ENCODE data around the gene RNF125.

RNF125 gene

DNA sequence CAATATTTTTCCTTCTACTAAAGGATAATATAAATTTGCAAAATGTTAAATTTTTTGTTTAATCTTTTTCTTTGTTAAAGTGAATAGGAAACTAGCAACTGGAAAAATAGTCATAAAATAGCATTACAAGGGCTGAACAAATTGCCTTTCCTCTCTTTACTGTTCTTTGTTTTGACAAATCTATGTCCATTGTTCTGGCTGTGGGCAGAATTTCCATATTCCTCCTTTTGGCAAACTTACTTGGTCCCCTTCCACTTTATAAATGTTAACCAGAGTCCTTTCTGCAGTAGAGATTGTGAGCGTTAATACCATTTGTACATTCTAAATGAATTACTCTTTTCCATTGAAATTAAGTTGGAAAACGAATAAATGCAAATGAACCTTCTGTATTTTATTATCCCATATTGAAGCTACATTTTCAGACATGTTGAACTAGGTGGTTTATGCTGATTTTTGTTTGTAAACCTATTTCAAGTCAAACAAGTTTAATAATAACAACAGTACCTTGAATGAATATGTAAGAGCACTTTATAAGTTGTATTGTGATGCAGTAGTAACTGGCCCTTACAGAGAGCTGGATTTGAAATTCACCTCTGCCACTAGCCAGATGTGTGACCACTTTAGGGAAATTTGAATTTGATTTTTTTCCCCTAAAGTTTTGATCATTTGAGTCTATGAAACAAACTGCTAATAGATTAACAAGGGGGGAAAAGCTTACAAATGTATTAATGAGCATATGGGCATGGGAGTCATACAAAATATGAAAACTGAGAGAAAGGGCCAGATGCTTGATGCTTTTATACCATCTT, 3.3 kb downstream of the RNF125 start:
- no peak for FAIRE-seq

DNA sequence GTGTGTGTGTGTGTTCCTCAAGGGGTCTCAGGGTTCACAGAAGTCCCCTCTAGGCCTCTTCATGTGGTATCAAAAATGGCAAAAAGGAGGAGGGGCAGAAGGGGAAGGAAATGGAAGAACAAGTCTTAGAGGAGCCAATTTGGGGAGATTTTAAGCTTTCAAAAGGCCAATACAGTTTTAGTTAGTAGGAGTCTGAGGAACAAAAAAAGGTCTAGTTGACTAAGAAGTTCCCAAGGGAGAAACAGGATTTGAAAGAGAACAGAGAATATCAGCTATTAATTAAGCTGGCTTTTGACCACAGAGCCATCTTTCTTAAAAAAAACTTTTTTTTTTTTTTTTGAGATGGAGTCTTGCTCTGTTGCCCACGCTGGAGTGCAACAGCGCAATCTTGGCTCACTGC, 7.1 kb downstream of the RNF125 start:
- no peak for FAIRE-seq
- no peak for DNase-seq (ENCODE audit: insufficient read length, low spot score)

More for the DNA sequence above, 3.3 kb downstream of the RNF125 start:
- no peak for DNase-seq (ENCODE audit: insufficient read length, low spot score)

DNA sequence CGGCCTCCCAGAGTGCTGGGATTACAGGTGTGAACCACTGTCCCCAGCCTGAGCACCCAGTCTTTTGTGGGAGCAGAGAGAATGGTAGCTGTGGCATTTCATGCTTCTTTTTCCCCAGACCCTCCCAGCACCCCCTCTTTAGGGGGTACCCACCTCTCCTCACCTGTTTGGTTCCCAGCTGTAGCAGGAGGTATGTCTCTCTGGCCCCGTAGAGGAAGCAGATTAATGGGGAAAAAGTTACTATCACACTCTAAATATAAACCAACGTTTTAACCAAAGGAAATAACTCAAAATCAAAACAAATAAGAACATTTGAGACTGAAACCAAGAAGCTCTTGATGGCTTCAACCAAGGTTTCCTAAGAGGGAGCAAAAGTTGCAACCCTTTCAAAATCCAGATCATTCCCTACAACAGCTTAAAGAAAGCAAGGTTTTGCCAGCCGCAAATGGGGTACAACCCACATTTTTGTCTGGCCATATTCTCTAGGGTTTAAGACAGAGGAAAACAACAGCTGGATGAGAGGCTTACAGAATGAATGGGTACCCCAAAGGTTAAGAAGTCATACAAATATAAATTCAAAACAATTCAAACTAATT, 8.0 kb downstream of the RNF125 start:
- no peak for FAIRE-seq
- DNase-seq (ENCODE audit: insufficient read length, low spot score), result no peak

DNA sequence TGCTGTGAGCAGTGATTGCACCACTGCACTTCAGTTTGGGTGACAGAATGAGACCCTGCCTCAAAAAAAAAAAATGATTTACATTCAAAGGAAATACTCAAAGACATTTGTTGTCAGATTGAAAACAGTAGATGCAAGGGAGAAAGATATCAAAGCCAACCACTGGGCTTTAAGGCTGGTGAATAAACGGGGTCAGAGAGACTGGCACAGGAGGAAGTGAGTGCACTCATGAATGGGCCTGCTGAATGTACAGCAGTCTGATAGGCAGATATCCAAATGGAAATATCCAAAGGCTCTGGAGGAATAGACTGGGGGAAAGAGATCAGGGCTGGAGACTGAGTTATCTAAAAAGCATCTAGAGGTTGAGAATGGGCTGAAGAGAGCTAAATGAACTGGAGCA, 10.9 kb downstream of the RNF125 start:
- FAIRE-seq (no peak), DNase-seq (ENCODE audit: insufficient read length, low spot score) (no peak)

DNA sequence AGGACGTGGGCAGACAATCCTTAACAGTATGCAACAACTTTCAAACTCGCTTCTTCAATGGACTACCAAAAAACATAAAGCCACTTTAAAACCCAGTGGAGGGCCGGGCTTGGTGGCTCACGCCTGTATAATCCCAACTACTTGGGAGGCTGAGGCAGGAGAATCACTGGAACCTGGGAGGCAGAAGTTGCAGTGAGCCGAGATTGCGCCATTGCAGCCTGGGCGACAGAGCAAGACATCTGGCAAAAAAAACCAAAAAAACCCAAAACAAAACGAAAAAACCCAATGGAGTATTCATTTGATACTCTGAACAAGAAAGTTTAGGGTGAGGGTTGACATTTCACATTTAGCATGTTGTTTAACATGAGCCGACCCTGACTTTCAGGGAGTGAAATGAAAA, 14.0 kb downstream of the RNF125 start:
- no peak for DNase-seq (ENCODE audit: insufficient read length, low spot score)
- no peak for FAIRE-seq

DNA sequence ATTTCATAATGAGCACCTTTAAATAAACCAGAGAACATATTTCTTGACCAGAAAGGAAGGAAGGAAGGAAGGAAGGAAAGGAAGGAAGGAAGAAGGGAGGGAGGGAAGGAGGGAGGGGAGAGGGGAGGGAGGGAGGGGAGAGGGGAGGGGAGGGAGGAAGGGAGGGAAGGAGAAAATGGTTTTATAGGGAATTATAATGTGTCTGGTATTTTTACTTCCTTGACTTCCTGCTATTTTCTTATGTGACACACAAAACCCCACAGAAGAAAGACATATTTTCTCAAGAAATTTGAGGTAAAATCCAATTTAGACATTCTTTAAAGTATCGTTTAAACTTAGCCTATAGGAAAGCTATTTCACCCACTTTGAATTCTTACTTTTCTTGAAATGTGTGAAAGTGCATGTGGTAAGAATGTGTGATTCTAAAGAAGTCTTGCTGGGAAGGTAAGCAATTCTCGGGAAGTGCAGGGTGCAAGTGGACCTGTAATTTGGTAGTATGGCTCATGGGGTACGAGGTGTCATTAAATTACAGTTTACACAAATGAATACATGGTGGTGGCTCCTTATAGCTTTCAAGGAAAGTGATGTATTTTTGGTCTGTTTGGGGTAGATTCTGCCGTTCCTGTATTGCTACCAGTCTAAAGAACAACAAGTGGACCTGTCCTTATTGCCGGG, 18.0 kb downstream of the RNF125 start:
- DNase-seq (ENCODE audit: insufficient read length, low spot score) (no peak), FAIRE-seq (no peak)

DNA sequence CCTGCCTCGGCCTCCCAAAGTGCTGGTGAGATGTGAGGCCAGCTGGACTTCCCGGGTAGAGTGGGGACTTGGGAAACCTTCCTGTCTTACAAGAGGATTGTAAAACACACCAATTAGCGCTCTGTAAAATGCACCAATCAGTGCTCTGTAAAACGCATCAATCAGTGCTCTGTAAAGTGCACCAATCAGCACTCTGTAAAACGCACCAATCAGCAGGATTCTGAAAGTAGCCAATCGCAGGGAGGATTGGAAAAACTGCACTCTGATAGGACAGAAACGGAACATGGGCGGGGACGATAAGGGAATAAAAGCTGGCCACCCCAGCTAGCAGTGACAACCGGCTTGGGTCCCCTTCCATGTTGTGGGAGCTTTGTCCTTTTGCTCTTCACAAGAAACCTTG, 19.0 kb downstream of the RNF125 start:
- no peak for FAIRE-seq

DNA sequence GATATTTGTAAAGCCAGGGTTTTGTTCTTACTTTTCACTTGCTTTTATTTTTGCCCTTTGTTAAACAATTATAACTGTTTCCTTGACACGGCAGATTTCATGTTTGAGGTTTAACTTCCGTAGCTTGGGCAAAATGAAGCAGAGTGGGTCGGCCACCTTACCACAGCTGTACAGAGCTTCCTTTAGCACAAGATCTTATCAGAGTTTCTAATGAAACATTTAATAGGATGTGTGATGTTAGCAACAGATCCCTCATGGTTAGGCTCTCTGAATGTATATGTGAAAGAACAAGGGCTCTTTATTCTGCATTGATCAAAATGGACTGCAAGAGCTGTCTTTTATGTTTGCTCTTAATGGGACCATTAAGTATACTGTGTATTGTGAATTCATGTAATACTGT, 22.3 kb downstream of the RNF125 start:
- no peak for FAIRE-seq
- DNase-seq (ENCODE audit: insufficient read length, low spot score), result no peak

More for the DNA sequence above, 19.0 kb downstream of the RNF125 start:
- DNase-seq (ENCODE audit: insufficient read length, low spot score), result no peak

DNA sequence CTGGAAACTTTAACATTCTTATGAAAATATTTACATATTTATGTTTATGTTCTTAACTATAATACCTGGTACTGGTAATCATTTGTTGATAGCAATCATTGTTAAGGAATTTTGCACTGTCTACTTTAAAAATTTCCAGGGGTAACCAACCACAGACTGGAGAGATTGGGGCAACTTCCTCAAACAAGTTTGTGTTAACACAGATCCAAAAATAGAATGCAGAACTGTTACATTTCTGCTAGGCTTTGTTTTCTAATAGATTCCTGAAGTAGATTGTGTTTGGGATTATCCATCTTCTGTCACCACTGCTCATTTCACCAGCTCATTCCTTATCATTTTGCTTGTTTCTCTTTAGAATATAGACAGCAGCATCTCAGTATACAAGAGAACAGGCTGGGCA, 23.7 kb downstream of the RNF125 start:
- no peak for FAIRE-seq

DNA sequence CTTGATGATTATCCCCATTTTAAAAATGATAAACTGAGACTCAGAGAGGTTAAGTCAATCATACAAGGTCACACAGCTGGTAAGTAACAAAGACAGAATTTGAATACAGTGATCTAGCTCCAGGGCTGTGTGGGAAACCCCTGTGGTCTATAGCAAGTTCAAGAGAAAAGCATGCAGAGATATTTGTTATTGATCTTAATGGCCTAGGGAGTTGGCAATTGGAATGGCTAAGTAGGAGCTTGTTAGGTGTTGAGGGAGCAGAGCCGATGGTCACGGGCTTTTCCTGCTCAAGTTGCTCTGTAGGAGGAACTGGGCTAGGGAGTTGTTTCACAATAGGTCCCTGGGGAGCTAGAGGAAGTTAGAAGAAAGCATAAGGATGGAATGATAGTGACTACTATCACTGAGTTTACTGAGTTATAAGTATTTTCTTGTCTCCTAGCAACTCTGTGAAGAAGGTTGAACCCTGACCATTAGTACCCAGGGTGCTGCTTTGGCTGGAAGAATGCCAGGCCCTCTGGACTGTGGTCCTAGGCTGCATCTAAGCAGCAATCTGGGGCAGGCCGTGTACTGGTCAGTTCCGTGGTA, 30.0 kb downstream of the RNF125 start:
- DNase-seq (ENCODE audit: insufficient read length, low spot score) (no peak), FAIRE-seq (no peak)

More for the DNA sequence above, 23.7 kb downstream of the RNF125 start:
- no peak for DNase-seq (ENCODE audit: insufficient read length, low spot score)

DNA sequence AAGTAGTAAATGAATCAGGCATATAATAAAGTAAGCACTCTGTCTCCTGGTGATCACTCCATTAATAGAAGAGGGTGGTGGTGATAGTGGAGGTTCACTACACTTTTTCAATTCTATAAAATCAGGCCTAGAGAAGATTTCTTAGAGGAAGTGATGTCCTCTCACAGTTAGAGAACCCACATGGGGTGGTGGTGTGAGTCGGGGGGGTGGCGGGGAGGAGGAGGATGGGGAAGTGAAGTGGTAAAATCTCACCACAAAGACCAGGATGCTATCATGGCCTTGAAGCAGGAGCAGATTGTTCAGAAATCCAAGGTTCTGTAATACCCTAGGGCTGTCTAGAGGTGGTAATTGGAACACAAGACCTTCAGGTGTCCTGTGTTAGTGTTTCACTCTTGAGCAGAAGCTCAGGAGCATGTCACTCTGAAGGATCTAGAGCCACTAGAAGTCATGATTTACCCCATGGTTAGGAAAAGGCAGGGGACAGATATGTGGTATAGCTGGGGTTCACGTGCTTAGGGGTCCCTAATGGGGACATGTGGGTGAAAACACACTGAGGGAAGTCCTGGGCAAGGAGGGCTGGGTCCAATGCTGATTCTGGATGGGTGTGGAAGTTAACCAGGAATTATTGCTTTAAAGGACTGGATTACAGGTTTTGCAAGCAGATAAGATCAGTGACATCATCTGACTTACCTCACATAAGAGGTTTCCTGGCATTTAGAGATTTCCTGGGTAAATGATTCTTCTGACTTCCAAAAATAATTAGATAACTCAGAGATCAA, 31.0 kb downstream of the RNF125 start:
- DNase-seq (ENCODE audit: insufficient read length, low spot score) (no peak), FAIRE-seq (no peak)

DNA sequence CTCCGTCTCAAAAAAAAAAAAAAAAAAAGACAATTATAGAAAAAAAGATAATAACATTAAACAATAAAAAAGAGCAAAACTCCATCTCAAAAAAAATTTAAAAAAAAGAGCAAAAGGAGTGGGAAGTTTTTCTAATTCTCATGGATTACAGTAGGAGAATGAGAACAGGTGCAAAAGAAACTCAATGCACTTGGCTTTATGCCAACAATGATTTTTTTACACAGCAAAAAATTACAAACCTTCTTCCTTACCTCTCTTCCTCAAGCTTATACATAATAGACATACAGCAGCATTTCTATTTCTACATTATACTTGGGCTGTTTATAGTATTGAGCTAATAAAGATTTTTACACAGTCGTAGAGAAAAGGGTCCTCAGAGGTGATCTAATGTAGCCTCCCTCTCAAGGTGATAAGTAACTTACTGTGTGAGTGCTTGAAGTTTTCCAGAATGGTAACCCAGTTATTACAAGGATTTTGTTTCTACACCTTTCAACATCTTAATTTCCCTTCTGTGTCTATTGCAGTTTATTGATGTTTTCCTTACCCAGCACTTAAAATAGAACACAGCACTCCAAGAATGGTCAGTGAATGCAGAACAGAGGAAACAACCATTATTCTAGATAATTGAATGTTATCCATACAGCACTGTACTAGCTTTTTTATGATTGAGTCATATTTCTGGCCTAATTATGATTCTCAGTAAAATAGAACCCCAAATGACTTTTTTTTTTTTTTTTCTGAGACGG, 38.2 kb downstream of the RNF125 start:
- FAIRE-seq, result no peak
- no peak for DNase-seq (ENCODE audit: insufficient read length, low spot score)

DNA sequence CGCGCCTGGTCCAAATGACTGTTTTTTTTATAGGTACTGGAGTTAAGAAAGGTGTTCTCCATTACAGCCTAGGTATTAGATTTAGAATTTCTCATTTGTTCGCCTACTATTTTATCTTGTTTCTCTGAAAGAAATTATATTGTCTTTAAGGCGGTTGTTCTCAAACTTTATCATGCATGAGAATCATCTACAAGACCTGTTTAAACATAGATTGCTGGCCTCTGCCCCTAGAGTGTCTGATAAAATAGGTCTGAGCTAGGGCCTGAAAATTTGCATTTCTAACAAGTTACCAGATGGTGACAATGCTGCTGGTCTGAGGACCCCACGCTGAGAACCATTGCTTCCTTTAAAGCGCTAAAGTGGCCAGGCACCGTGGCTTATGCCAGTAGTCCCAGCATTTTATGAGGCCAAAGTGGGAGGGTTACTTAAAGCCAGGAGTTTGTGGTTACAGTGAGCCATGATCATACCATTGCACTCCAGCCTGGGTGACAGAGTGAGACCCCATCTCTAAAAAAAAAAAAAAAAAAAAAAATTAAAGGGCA, 39.1 kb downstream of the RNF125 start:
- no peak for DNase-seq (ENCODE audit: insufficient read length, low spot score)
- FAIRE-seq, result no peak

DNA sequence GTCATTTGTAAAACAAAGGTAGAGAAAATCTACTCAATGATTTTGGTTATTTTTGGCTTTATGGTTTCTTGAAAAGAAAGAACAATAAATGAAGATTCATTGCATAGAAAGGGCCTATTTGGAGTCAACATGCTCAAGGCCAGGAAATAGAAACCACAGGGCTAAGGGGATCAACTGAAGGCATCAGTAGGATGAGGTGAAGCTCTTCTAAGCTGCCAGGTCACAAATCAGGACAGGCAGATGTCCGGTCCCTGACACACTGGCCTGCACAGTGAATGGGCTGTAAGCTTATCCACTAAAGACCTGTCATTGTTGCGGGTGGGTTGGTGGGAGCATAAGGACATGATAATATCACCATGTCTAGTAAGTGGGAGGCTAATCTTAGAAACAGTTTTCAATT, 41.4 kb downstream of the RNF125 start:
- no peak for DNase-seq (ENCODE audit: insufficient read length, low spot score)
- no peak for FAIRE-seq

DNA sequence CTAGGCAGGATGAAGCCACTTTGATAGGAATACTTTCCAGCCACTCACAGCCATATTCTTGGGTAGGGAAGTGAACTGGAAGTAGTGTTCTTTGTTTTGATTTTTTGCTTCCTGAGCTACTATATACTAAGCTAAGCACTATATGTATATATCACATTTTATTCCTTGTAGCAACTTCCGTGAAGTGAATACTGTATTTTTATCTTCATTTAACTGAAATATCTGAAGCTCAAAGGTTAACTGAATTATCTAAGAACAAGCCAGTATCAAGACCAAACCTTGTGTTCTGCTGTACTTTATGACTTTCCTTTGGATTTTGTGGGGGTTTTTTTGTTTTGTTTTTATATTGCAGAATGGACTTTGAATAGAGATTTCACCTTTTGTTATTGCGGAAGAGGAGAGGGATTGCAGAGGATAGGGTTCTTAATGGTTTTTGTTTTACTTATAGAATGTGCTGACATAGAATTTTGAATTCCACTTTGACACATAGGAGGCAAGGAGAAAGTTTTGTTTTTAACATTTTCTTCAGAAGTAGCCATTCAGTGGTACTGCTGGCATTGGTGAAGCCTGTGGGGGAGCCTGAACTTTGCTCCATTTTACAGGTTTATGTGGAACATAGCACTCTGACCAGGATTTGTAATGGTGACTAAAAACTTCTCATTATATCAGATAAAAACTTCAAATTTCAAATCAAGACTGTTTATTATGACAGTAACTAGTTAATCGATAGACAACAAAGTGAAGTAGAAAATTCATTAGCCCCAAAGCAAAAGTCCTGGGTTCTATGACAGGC, 48.9 kb downstream of the RNF125 start:
- FAIRE-seq, result no peak
- no peak for DNase-seq (ENCODE audit: insufficient read length, low spot score)

DNA sequence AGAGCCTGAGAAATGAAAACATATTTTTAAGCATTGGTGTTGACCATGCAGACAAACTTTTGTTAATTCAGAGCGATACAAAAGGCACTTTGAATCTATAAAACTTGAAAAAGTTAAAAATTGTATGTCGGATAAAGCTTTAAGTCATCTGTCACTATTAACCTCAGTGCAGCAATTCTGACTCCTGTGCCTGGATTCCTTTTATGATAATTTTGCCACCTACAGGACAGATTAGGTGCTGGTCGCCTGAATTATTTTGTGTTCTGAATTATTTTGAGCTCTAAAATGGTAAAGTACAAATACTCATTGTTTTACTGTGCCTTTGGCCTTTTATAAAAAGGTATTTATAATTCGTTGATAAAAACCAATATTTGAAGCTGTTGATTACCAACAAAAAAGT, 53.7 kb downstream of the RNF125 start:
- no peak for FAIRE-seq
- no peak for DNase-seq (ENCODE audit: insufficient read length, low spot score)

DNA sequence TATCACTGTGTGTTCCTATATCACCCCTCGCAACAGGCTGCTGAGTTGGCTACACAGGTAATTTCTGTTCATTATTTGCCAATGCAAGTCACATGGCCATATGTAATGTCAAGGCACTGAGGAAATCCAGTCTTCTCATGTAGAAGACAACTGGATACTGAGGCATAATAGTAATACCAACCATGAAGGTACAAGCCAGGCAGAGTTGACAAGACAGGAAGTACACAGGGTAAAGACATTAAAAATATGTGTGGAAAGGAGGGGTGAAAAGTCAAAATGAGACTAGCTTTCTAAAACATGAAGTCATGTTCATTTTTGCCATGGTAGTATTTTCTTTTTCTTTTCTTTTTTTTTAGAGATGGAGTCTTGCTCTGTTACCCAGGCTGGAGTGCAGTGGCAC, 55.6 kb downstream of the RNF125 start:
- FAIRE-seq (no peak), DNase-seq (ENCODE audit: insufficient read length, low spot score) (no peak)

DNA sequence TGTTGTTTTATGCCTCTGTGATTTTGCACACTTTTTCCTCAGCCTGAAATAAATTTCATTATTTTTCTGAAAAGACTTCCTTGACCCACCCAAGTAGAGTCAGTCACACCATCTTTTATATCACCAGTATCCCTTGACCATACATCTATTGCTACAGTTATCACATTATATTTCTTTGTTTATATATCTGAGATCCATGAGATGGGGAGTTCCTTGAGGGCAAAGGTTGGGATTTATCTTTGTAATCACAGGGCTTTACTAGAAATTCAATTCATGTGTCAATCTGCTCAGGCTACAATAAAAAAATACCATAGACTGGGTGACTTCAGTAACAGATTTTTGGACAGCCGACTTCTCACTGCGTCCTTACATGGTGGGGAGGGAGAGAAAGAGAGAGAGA, 60.2 kb downstream of the RNF125 start:
- DNase-seq (ENCODE audit: insufficient read length, low spot score) (no peak), FAIRE-seq (no peak)

DNA sequence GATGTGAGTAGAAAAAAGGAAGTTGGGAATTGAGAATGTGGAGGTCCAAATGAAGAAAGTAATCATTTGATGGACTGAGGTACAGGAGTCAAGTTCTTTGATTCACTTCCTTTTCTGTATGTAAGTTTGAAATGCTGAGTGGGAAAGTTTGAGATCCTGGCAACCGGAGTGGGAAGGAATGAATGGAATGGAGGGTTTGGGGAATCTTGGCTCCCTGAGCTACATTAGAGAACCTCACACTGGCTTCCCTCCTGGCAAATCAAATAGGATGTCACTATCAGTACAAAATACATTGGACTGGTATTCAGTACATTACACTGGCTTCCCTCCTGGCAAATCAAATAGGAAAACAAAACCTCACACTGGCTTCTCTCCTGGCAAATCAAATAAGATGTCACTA, 63.3 kb downstream of the RNF125 start:
- FAIRE-seq, result no peak

More for the DNA sequence above, 63.3 kb downstream of the RNF125 start:
- no peak for DNase-seq (ENCODE audit: insufficient read length, low spot score)

All from HTR-8/SVneo (cell line).